ENCODE data around the gene ZDHHC7. TPM values are rescaled to one million over a fixed set of nuclear protein-coding genes. Genes with fewer than 3 reads are reported as not detected.
A peak's percentile ranks its signal among the peaks of the same experiment; 100 is the strongest.

The ZDHHC7 gene
- total and polyA plus RNA-seq, 2 donors, result 31.1 to 49.7 TPM

DNA sequence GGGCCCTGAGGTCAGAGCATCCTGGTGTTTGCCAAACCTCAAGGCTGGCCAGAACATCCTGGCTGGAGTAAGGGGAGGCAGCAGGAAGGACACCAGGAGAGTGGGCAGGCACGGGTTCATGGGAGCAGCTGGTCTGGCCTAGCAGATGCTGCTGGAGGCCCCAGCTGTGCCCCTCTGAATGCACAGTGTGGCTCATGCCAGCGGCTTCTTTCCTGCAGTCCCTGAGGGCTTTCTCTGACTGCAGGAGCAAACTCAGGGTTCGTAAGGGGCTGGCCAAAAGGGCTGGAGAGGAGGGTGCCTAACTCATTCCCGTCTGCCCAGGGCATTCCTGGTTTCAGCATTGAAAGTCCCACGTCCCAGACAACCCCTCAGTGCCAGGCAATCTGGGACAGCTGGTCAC is 78.7 kb downstream of the ZDHHC7 start:
- WGBS, result 87% methylated on average over 5 of the region's 5 CpGs
- Histone ChIP-seq H3K27ac (ENCODE audit: low read depth) (no peak overlapping the region), H3K4me3 (ENCODE audit: low read depth, low read length) (no peak overlapping the region), H3K36me3 (ENCODE audit: insufficient read depth) (no peaks in the 10 kb centered on the region), H3K4me1 (ENCODE audit: insufficient read depth) (no peaks in the 10 kb centered on the region)
- DNase-seq (ENCODE audit: extremely low spot score), result no peak

DNA sequence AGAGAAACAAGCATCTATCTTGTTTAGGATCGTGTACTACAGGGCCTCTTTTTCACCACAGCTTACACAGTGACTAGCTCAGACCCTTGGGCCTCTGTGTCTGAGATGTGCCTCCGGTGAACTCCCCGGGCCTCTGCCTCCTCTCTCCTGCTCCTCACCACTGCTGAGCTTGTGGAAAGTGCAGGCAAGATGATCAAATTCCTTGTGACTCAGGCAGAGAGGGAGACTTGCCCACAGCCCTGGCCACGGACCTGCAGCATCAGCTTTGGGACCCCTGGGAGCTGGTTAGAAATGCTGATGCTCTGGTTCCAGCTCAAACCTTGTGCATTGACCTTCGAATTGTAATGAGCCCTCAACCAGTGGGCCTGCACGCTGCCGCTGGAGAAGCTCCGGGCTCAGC is 79.8 kb downstream of the ZDHHC7 start:
- Histone ChIP-seq H3K4me3 (ENCODE audit: low read depth, low read length) (no peak overlapping the region), H3K27ac (ENCODE audit: low read depth) (no peak overlapping the region)
- 89% methylated on average over 8 of the region's 8 CpGs for WGBS

DNA sequence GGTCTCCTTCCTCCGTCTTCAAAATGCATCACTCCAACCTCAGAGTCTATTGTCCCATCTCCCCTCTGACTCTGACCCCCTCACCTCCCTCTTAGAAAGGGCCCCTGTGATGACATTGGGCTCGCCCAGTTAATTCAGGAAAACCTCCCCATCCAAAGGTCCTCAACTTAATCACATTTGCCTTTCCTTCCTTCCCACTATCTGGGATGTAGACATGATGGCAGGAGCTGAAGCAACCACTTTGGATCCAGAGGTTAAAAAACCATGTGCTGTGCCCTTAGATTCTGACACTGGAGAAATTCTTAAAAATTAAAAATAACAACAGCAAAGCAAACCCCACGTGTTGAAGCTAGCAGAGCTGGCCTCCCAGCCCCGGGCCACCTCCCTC is 80.2 kb downstream of the ZDHHC7 start:
- H3K27ac ChIP-seq (ENCODE audit: low read depth), result no peak overlapping the region
- no peaks in the 10 kb centered on the region for H3K36me3 ChIP-seq (ENCODE audit: insufficient read depth)
- 85% methylated on average over 4 of the region's 4 CpGs for WGBS
- H3K4me1 ChIP-seq (ENCODE audit: insufficient read depth), result no peaks in the 10 kb centered on the region
- no peak overlapping the region for H3K4me3 ChIP-seq (ENCODE audit: low read depth, low read length)
- no peak for DNase-seq (ENCODE audit: extremely low spot score)

More for the DNA sequence above, 79.8 kb downstream of the ZDHHC7 start:
- DNase-seq (ENCODE audit: extremely low spot score), result no peak
- Histone ChIP-seq H3K4me1 (ENCODE audit: insufficient read depth) (no peaks in the 10 kb centered on the region), H3K36me3 (ENCODE audit: insufficient read depth) (no peaks in the 10 kb centered on the region)

DNA sequence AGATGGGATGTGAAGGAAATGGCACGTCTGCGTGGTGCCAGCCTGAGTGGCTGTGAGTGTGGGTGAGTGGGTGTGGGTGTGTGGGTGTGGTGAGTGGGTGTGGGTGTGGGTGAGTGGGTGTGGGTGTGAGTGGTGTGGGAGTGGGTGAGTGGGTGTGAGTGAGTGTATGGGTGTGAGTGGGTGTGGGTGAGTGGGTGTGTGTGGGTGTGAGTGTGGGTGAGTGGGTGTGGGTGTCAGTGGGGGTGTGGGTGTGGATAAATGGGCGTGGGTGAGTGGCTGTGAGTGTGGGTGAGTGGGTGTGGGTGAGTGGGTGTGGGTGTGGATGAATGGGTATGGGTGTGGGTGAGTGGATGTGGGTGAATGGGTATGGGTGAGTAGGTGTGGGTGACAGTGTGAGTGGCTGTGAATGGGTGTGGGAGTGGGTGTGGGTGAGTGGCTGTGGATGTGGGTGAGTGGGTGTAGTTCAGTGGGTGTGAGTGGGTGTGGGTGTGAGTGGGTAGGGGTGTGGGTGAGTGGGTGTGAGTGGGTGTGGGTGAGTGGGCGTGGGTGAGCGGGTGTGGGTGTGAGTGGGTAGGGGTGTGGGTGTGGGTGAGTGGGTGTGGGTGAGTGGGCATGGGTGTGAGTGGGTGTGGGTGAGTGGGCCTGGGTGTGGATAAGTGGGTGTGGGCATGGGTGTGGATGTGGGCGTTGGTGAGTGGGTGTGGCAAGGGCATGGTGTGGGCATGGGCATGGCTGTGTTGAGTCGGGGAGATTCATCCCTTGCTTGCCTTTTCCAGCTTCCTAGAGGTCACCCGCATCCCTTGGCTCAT is 80.8 kb downstream of the ZDHHC7 start:
- 82% methylated on average over 8 of the region's 8 CpGs for WGBS
- H3K4me3 ChIP-seq (ENCODE audit: low read depth, low read length), result no peak overlapping the region
- DNase-seq (ENCODE audit: extremely low spot score), result no peak
- H3K36me3 ChIP-seq (ENCODE audit: insufficient read depth), result no peaks in the 10 kb centered on the region
- no peaks in the 10 kb centered on the region for H3K4me1 ChIP-seq (ENCODE audit: insufficient read depth)
- H3K27ac ChIP-seq (ENCODE audit: low read depth), result peak overlapping the region; percentile 81

DNA sequence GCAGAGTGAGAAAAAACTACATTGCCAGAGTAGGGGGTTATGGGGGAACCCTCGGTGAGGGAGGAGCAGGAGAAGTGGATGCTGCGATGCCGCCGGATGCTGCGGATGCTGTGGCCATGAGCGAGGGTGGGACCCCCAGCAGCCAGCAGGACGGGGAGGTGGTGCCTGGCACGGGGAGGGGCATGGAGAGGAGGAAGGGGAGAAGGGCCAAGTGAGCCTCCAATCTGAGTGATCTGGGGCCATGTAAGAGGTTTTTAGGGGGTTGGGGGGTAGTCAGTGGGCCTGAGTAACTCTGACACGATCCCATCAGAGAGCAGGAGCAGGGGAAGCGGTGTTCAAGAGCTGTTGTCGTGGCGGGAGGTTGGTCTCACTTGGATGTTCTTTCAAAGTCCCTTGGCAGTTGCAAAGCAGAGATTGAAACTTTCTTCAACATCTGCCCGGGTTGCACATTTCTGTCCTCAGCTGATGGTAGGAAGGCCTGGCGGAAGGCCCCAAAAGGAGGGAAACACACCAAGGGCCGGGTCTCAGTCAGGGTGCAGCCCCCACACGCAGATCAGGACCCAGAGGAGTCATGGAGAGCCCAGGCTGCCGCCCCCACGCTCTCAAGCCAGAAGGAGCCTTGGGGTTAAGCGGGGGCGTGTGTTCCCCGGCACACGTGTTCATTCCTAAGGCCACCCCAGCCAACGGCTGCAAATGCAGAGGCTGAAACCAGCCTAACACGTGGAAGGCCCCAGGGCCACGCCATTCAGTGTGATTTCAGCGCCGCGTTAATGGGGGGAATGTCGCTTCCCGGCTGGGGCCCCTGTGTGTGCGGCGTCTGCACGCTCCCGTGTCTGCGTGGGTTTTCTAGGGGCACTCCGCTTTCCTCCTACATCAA is 81.7 kb downstream of the ZDHHC7 start:
- no peaks in the 10 kb centered on the region for H3K36me3 ChIP-seq (ENCODE audit: insufficient read depth)
- peak overlapping the region; percentile 79 for H3K27ac ChIP-seq (ENCODE audit: low read depth)
- 73% methylated on average over 36 of the region's 36 CpGs for WGBS
- no peak overlapping the region for H3K4me3 ChIP-seq (ENCODE audit: low read depth, low read length)
- no peaks in the 10 kb centered on the region for H3K4me1 ChIP-seq (ENCODE audit: insufficient read depth)
- no peak for DNase-seq (ENCODE audit: extremely low spot score)

DNA sequence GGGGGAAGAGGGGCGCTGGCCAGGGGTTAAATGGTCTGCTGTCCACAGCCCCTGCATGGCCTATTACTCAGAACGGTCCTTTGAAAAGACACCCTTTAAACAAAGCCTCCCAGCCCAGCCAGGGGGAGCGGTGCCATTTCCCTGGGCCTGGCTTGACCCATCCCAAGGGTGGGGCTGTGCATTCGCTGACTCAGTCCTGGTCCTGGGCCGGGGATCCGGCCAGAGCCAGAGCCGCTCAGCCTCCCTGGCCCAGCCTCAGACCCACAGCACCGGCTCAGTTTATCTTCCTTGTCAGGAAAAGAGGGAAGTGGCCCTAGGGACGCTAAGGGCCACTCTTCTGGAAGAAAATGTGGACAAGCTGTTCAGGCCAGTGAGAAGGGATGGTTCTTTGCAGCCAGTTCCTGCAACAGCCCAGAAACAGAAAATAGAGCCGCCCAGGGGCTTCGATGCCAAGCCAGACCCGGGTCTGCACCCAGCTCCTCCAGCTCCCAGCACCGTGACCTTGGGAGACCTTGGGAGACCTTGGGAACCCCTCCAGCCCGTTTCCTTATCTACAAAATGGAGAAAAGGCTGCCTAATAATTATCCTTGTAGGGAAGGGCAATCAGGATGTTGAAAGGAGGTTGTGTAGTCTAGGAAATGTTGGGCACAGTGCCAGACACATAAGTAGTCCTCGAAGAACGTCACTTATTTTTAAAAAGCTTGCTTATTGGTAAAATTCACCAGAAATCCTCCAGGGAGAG is 82.5 kb downstream of the ZDHHC7 start:
- WGBS, result 31% methylated on average over 16 of the region's 16 CpGs
- Histone ChIP-seq H3K36me3 (ENCODE audit: insufficient read depth) (no peaks in the 10 kb centered on the region), H3K4me3 (ENCODE audit: low read depth, low read length) (no peak overlapping the region), H3K4me1 (ENCODE audit: insufficient read depth) (no peaks in the 10 kb centered on the region), H3K27ac (ENCODE audit: low read depth) (no peak overlapping the region)
- no peak for DNase-seq (ENCODE audit: extremely low spot score)

DNA sequence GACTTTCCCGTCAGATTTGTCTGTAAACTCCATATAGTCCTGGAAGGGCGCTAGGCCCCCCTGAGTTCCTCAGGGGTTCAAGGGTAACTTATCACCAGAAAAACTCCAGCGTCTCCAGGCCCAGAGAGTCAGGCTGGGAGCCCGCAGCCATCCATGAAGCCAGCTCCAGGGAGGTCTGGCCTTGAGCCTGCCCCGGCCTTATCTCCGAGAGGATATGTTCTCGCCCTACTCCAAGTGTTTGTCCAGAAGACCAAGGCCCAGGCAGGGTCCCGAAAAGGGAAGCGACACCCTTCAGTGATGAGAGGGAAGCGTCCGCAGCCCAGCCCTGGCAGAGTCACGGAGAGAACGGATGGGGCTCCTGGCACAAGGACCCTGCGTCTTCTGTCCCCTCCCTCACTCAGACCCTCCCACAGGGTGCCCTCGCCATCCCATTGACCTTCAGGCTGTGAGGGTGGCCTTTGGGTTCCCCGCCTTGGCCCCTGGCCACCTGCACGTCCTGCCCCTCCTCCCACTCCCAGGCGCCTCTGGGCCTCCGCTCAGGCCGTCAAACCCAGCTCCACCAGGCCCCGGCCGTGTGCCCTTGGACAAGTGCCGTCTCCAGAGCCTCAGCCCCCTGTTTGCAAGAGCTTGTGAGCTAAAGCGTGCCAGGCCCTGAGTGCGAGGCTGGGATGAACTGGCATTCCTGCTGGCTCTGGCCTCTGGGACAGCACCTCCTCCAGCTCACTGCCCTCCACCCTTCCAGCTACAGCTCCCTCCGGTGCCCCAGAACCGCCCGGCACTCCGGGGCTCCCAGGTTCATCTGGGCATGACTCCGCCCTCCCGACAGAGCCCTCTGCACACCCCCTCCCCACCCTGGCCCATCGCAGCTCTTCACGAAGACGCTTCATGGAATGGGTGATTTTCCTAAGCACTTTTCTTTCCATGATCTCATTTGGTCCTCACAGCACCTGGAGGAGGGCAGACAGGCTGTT is 83.4 kb downstream of the ZDHHC7 start:
- DNase-seq (ENCODE audit: extremely low spot score), result no peak
- H3K4me1 ChIP-seq (ENCODE audit: insufficient read depth), result no peaks in the 10 kb centered on the region
- H3K4me3 ChIP-seq (ENCODE audit: low read depth, low read length), result no peak overlapping the region
- 60% methylated on average over 34 of the region's 34 CpGs for WGBS
- H3K27ac ChIP-seq (ENCODE audit: low read depth), result peak overlapping the region; percentile 11
- H3K36me3 ChIP-seq (ENCODE audit: insufficient read depth), result no peaks in the 10 kb centered on the region

DNA sequence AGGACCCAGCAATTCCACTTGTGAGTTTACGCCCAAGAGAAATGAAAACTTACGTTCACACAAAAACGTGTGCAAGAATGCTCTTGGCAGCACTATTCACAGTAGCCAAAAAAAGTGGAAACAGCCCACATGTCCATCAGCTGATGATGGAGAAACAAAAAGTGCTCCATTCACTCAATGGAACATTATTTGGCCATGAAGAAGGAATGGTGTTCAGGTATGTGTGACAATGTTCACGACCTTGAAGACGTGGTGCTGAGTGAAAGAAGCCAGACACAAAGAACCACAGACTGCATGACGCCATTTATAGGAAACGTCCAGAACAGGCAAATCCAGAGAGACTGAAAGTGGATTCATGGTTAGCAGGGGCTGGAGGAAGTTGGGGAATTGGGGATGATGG is 84.9 kb downstream of the ZDHHC7 start:
- no peak for DNase-seq (ENCODE audit: extremely low spot score)
- 47% methylated on average over 7 of the region's 7 CpGs for WGBS
- Histone ChIP-seq H3K27ac (ENCODE audit: low read depth) (no peak overlapping the region), H3K4me3 (ENCODE audit: low read depth, low read length) (no peak overlapping the region), H3K4me1 (ENCODE audit: insufficient read depth) (no peaks in the 10 kb centered on the region), H3K36me3 (ENCODE audit: insufficient read depth) (no peaks in the 10 kb centered on the region)

DNA sequence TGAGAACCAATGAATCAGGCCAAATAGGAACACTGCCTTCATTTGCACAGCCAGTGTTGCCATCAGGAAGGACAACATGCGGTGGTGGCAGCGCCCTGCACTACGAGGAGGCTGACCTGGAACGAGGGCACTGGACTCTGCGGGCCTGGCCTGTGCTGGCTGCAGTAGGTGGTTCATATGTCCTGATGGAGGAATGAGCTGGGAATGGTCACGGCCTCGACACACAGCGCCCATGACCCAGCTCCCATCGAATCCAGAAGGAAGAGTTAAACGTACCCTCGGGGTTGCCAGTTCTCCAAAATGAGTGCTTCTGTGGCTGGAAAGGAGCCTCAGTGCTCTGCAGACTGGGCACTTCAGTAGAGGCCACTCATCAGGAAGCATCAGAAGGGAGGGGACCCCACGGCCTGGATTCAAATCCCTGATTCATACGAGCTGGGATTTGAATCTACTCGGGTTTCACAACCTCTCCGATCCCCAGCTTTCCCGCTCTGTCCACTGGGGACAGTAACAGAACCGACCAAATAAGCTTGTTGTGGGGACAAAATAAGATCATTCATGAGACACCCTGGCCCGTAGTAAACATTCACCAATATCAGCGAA is 85.5 kb downstream of the ZDHHC7 start:
- H3K4me3 ChIP-seq (ENCODE audit: low read depth, low read length), result no peak overlapping the region
- H3K4me1 ChIP-seq (ENCODE audit: insufficient read depth), result no peaks in the 10 kb centered on the region
- H3K27ac ChIP-seq (ENCODE audit: low read depth), result no peak overlapping the region
- DNase-seq (ENCODE audit: extremely low spot score), result no peak
- H3K36me3 ChIP-seq (ENCODE audit: insufficient read depth), result no peaks in the 10 kb centered on the region
- 84% methylated on average over 19 of the region's 19 CpGs for WGBS

DNA sequence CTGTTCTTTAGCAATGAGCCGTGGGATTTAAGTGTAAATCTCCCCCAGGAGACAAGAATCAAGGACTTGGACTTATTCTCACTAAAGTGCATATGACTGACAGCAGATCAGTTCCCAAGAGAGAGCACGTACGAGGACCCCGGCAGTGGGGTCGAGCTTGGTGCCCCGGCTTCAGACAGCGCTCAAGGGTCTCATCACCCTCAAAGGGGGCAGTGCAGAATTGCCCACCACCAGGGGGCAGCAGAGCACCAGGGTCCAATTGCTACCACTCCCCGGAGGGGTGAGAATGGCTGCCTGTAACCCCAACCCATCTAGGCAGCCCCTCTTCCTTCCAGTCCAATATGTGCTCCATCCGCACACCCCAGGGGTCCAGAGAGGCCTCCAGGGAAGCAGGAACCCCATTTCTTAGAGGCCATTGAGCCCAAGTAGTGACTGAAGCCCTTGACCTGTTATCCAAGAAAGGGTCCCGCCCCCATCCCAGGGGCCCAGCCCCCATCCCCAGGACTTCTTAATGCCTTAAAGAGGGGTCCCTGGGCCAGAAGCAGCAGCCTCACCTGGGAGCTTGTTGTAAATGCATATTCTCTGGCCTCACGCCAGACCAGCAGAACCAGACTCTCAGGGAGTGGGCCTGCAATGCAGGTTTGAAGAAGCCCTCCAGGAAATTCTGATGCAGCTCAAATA is 86.1 kb downstream of the ZDHHC7 start:
- H3K36me3 ChIP-seq (ENCODE audit: insufficient read depth), result no peaks in the 10 kb centered on the region
- H3K27ac ChIP-seq (ENCODE audit: low read depth), result no peak overlapping the region
- no peak overlapping the region for H3K4me3 ChIP-seq (ENCODE audit: low read depth, low read length)
- no peak for DNase-seq (ENCODE audit: extremely low spot score)
- no peaks in the 10 kb centered on the region for H3K4me1 ChIP-seq (ENCODE audit: insufficient read depth)
- 79% methylated on average over 11 of the region's 11 CpGs for WGBS

DNA sequence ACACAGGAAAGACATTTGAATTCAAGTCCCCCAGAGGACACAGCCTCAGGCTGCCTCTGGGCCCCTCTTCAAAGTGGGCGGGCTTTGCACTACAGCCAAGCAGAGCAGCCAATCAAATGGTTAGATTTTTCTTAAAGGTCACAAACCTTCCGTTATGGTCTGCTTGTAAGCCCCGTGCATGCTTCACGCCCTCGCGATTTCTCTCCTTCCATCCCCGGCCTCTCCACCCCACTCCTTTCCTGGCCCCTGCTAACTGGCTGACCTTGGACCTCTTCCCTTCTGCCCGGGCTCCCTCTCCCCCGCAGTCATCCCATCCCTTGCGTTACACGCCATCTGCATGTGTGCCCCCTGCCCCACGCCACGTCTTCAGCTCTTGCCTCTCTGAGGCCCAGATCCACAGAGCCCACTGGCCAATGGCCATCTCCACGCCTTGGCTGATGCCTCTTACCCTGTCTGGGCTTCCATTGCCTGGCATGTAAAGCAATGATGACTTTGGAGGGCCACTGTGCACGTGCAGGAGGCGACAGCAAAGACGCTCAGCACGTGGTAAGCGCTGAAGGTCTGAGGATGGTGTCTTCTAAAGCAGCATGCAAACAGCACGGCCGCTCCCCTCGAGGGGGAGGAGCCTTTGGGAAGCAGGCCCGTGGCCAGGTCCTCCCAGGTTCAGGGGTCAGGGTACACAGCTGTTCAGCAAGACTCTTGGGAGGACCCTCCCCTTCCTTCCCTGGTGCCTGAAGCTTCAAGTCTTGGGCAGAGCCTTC is 86.8 kb downstream of the ZDHHC7 start:
- no peaks in the 10 kb centered on the region for H3K4me1 ChIP-seq (ENCODE audit: insufficient read depth)
- no peak overlapping the region for H3K4me3 ChIP-seq (ENCODE audit: low read depth, low read length)
- 67% methylated on average over 23 of the region's 23 CpGs for WGBS
- H3K36me3 ChIP-seq (ENCODE audit: insufficient read depth), result no peaks in the 10 kb centered on the region
- DNase-seq (ENCODE audit: extremely low spot score), result no peak
- H3K27ac ChIP-seq (ENCODE audit: low read depth), result no peak overlapping the region

Measured in urinary bladder (tissue), 4 donors.